Endodermal cell (in vitro differentiated cells): ENCODE measurements around the gene TBL1X. TPM values are rescaled to one million over a fixed set of nuclear protein-coding genes. Genes with fewer than 3 reads are reported as not detected.

ENCODE experiments used
- DNase-seq: peaks from one replicate; pipeline ENCODE4 v3.0.0-alpha.2; 2017
- H3K27ac ChIP-seq: 2 replicates; pipeline ENCODE4 v1.5.1; 2013; ENCODE audit warnings: mild to moderate bottlenecking, low read depth, low read length, moderate library complexity
- H3K27me3 ChIP-seq: 2 replicates; pipeline ENCODE4 v1.6.1; 2013; ENCODE audit warnings: mild to moderate bottlenecking, low read length, moderate library complexity; ENCODE audit not compliant: insufficient read depth, control insufficient read depth, poor library complexity, severe bottlenecking
- H3K36me3 ChIP-seq: 2 replicates; pipeline ENCODE4 v1.7.0; 2013; ENCODE audit warnings: mild to moderate bottlenecking, low read length, moderate library complexity; ENCODE audit not compliant: control insufficient read depth, insufficient read depth
- H3K4me1 ChIP-seq: one replicate; pipeline ENCODE4 v1.7.0; 2013; ENCODE audit warnings: low read length; ENCODE audit not compliant: control insufficient read depth, insufficient read depth
- H3K4me3 ChIP-seq: 2 replicates; pipeline ENCODE4 v1.5.1; 2013; ENCODE audit warnings: mild to moderate bottlenecking, low read length, moderate library complexity
- H3K9ac ChIP-seq: 2 replicates; pipeline ENCODE4 v1.6.1; 2013; ENCODE audit warnings: mild to moderate bottlenecking, low read length, moderate library complexity; ENCODE audit not compliant: poor library complexity, severe bottlenecking; ENCODE audit errors: extremely low read depth
- H3K9me3 ChIP-seq: 2 replicates; pipeline ENCODE4 v1.6.1; 2013; ENCODE audit warnings: mild to moderate bottlenecking, low read length, moderate library complexity; ENCODE audit not compliant: control insufficient read depth
- H3K27ac Mint-ChIP-seq: 2 replicates; pipeline ENCODE4 v1.8.0; 2020; ENCODE audit warnings: mixed read lengths
- H3K27me3 Mint-ChIP-seq: 2 replicates; pipeline ENCODE4 v1.8.0; 2021; ENCODE audit warnings: mild to moderate bottlenecking, mixed read lengths; ENCODE audit not compliant: insufficient read depth
- H3K36me3 Mint-ChIP-seq: 2 replicates; pipeline ENCODE4 v1.8.0; 2020; ENCODE audit warnings: low read depth, mixed read lengths
- H3K4me1 Mint-ChIP-seq: 2 replicates; pipeline ENCODE4 v1.8.0; 2020; ENCODE audit warnings: mixed read lengths
- H3K4me3 Mint-ChIP-seq: 2 replicates; pipeline ENCODE4 v1.8.0; 2020; ENCODE audit warnings: mild to moderate bottlenecking, moderate library complexity, mixed read lengths
- H3K9me3 Mint-ChIP-seq: 2 replicates; pipeline ENCODE4 v1.8.0; 2020; ENCODE audit warnings: mild to moderate bottlenecking, mixed read lengths
- WGBS, 2 experiments: methylation state at CpG; one replicate each; pipeline versions ENCODE4 v1.1.5 to v1.1.7; 2013; ENCODE audit warnings: missing lambda C conversion rate in 2 of 2, mixed read lengths in 1 of 2; ENCODE audit not compliant: insufficient coverage in 1 of 2, insufficient read length in 1 of 2; 5-methylcytosine and 5-hydroxymethylcytosine counted together
- total RNA-seq, 2 donors: library from RNA; stranded (reverse); fragmentation: NEBNext Ultra II Directional in 1 of 2; extraction: Animal tissue kit (Norgen Biotek cat#: 25700) in 1 of 2; gene quantifications; 2 replicates in 1 of 2; 3 replicates in 1 of 2; pipeline ENCODE4 v1.2.1, GENCODE V29; 2021
- TF ChIP-seq, protein P1 (sequence below): fragments of 200-600 bp; sonication (generic); conservative IDR thresholded peaks from 2 replicates; pipeline ENCODE4 v1.5.0; 2021; ENCODE audit warnings: antibody characterized with exemption, mild to moderate bottlenecking

Gene TBL1X
- total RNA-seq, 2 donors from 2014 or later: 19.1 to 24.1 TPM

GRCh38 chrX:9515973-9516538 lies 51.2 kb downstream of the TBL1X start:
- H3K36me3 Mint-ChIP-seq: peaks cover 9% of the 10 kb centered on the region
- H3K9me3 ChIP-seq: no peaks in the 10 kb centered on the region
- H3K36me3 ChIP-seq: no peaks in the 10 kb centered on the region
- DNase-seq: no peak
- peaks cover 68% of the 10 kb centered on the region for H3K9me3 Mint-ChIP-seq
- H3K4me1 ChIP-seq: no peaks in the 10 kb centered on the region
- no peak overlapping the region for H3K4me3 ChIP-seq
- H3K4me1 Mint-ChIP-seq: peaks cover 16% of the 10 kb centered on the region
- no peaks in the 10 kb centered on the region for H3K27me3 Mint-ChIP-seq
- no peak overlapping the region for H3K27ac Mint-ChIP-seq
- TF ChIP-seq, protein P1, sequence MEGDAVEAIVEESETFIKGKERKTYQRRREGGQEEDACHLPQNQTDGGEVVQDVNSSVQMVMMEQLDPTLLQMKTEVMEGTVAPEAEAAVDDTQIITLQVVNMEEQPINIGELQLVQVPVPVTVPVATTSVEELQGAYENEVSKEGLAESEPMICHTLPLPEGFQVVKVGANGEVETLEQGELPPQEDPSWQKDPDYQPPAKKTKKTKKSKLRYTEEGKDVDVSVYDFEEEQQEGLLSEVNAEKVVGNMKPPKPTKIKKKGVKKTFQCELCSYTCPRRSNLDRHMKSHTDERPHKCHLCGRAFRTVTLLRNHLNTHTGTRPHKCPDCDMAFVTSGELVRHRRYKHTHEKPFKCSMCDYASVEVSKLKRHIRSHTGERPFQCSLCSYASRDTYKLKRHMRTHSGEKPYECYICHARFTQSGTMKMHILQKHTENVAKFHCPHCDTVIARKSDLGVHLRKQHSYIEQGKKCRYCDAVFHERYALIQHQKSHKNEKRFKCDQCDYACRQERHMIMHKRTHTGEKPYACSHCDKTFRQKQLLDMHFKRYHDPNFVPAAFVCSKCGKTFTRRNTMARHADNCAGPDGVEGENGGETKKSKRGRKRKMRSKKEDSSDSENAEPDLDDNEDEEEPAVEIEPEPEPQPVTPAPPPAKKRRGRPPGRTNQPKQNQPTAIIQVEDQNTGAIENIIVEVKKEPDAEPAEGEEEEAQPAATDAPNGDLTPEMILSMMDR: no peak
- no peaks in the 10 kb centered on the region for H3K27me3 ChIP-seq
- WGBS, 2 experiments: 80 to 100% methylated on average over 2 to 3 of the region's 4 CpGs
- H3K9ac ChIP-seq: no peak overlapping the region
- H3K4me3 Mint-ChIP-seq: no peak overlapping the region
- H3K27ac ChIP-seq: no peak overlapping the region

- H3K4me1 Mint-ChIP-seq: peaks cover 17% of the 10 kb centered on the region
- Histone ChIP-seq H3K27me3 (no peaks in the 10 kb centered on the region), H3K27ac (no peak overlapping the region), H3K9ac (no peak overlapping the region), H3K36me3 (no peaks in the 10 kb centered on the region), H3K4me3 (no peak overlapping the region), H3K9me3 (no peaks in the 10 kb centered on the region), H3K4me1 (no peaks in the 10 kb centered on the region)
- H3K36me3 Mint-ChIP-seq: peaks cover 4% of the 10 kb centered on the region
- no peak for DNase-seq
- TF ChIP-seq, protein P1: no peak
- H3K27ac Mint-ChIP-seq: no peak overlapping the region
- H3K4me3 Mint-ChIP-seq: no peak overlapping the region
- peaks cover 64% of the 10 kb centered on the region for H3K9me3 Mint-ChIP-seq
- WGBS, 2 experiments: 89% methylated on average over 3 of the region's 3 CpGs; no CpG with 5 or more reads in 1 of the 2 experiments
- H3K27me3 Mint-ChIP-seq: no peaks in the 10 kb centered on the region
These were observed 51.8 kb downstream of the TBL1X start for GRCh38 chrX:9516635-9517034.

GRCh38 chrX:9518051-9518450 lies 53.2 kb downstream of the TBL1X start:
- Mint-ChIP-seq H3K4me3 (no peak overlapping the region), H3K27ac (no peak overlapping the region), H3K27me3 (no peaks in the 10 kb centered on the region), H3K9me3 (peaks cover 67% of the 10 kb centered on the region), H3K36me3 (peaks cover 4% of the 10 kb centered on the region), H3K4me1 (peaks cover 17% of the 10 kb centered on the region)
- H3K27me3 ChIP-seq: no peaks in the 10 kb centered on the region
- no peaks in the 10 kb centered on the region for H3K9me3 ChIP-seq
- no peak for DNase-seq
- WGBS, 2 experiments: 95 to 100% methylated on average over 2 to 4 of the region's 4 CpGs
- no peak overlapping the region for H3K9ac ChIP-seq
- no peaks in the 10 kb centered on the region for H3K4me1 ChIP-seq
- TF ChIP-seq, protein P1: no peak
- no peaks in the 10 kb centered on the region for H3K36me3 ChIP-seq
- H3K27ac ChIP-seq: no peak overlapping the region
- no peak overlapping the region for H3K4me3 ChIP-seq
